B cell (primary cell): ENCODE results near the gene OXER1. TPM values are rescaled to one million over a fixed set of nuclear protein-coding genes. Genes with fewer than 3 reads are reported as not detected.
A peak's percentile ranks its signal among the peaks of the same experiment; 100 is the strongest.

Experiments used
- ATAC-seq: fragments of 200-7000 bp; cut with Tn5 transposase; one replicate; pipeline ENCODE4 v1.10.0; 2021; ENCODE audit warnings: low read depth, mild to moderate bottlenecking, moderate number of reproducible peaks, moderate library complexity
- CTCF ChIA-PET: fragments of 350-600 bp; sonication (Branson Sonifier 250); formaldehyde crosslinking; loops from one replicate; lab custom pipeline; 2021; ENCODE audit warnings: antibody characterized with exemption, inconsistent platforms; lab: Charles Lee
- POLR2A ChIA-PET: fragments of 350-600 bp; sonication (Branson Sonifier 250); formaldehyde crosslinking; loops from one replicate; lab custom pipeline; 2021; ENCODE audit warnings: antibody characterized with exemption; lab: Charles Lee
- DNase-seq: peaks from one replicate; pipeline ENCODE4 v3.0.0; 2013
- H2AFZ ChIP-seq: 2 replicates; pipeline ENCODE4 v1.6.1; 2012; ENCODE audit warnings: mild to moderate bottlenecking, low read depth, low read length; ENCODE audit not compliant: insufficient read depth, poor library complexity, severe bottlenecking
- H3K27ac ChIP-seq, 2 donors: 1 replicate in 1 of 2; 2 replicates in 1 of 2; pipeline ENCODE4 v1.5.1; 2012 to 2013; ENCODE audit warnings: low read length in 2 of 2, mild to moderate bottlenecking in 2 of 2, moderate library complexity in 1 of 2
- H3K27me3 ChIP-seq, 4 experiments: fragments of 200-600 bp in 1 of 4; sonication (generic) in 1 of 4; replicated peaks in 1 of 4; 1 replicate in 2 of 4; 2 replicates in 2 of 4; pipeline versions ENCODE4 v1.6.1 to v1.7.0; 2013 to 2016; ENCODE audit warnings: low read length in 3 of 4, mild to moderate bottlenecking in 2 of 4, mixed read lengths in 1 of 4, moderate library complexity in 1 of 4; ENCODE audit not compliant: insufficient read depth in 4 of 4, control insufficient read depth in 3 of 4; ENCODE audit errors: control extremely low read depth in 1 of 4
- H3K36me3 ChIP-seq, 2 experiments: replicated peaks in 1 of 2; 1 replicate in 1 of 2; 2 replicates in 1 of 2; pipeline versions ENCODE4 v1.6.1 to v1.7.1; 2013; ENCODE audit warnings: low read length in 1 of 2; ENCODE audit not compliant: insufficient read depth in 2 of 2, control insufficient read depth in 1 of 2; ENCODE audit errors: control extremely low read depth in 1 of 2, extremely low read depth in 1 of 2
- H3K4me1 ChIP-seq, 2 donors: fragments of 200-600 bp in 1 of 2; sonication (generic) in 1 of 2; 1 replicate in 1 of 2; 2 replicates in 1 of 2; pipeline versions ENCODE4 v1.5.1 to v1.6.1; 2013 to 2017; ENCODE audit warnings: low read length in 2 of 2; ENCODE audit not compliant: control insufficient read depth in 2 of 2, insufficient read depth in 2 of 2
- H3K4me2 ChIP-seq: replicated peaks from 2 replicates; pipeline ENCODE3; 2012; ENCODE audit warnings: mild to moderate bottlenecking, low read depth, low read length; ENCODE audit not compliant: poor library complexity, severe bottlenecking
- H3K4me3 ChIP-seq, 5 experiments: fragments of 200-600 bp in 1 of 5; sonication (generic) in 1 of 5; 1 replicate in 3 of 5; 2 replicates in 2 of 5; pipeline versions ENCODE4 v1.5.1 to v1.7.0; 2011 to 2016; ENCODE audit warnings: low read length in 4 of 5, mild to moderate bottlenecking in 4 of 5, low read depth in 2 of 5, control low read depth in 1 of 5, moderate library complexity in 1 of 5; ENCODE audit not compliant: insufficient read depth in 1 of 5; ENCODE audit errors: control extremely low read depth in 1 of 5, extremely low read depth in 1 of 5
- H3K79me2 ChIP-seq: fragments of 200-600 bp; sonication (generic); one replicate; pipeline ENCODE4 v1.6.0; 2016; ENCODE audit warnings: low read length; ENCODE audit not compliant: control insufficient read depth, insufficient read depth
- H3K9ac ChIP-seq: fragments of 200-600 bp; sonication (generic); 2 replicates; pipeline ENCODE4 v1.6.1; 2017; ENCODE audit warnings: mild to moderate bottlenecking, low read length, moderate library complexity
- H3K9me3 ChIP-seq, 3 donors: one replicate each; pipeline versions ENCODE4 v1.6.1 to v1.7.1; 2013; ENCODE audit warnings: low read length in 2 of 3; ENCODE audit not compliant: control insufficient read depth in 2 of 3, insufficient read depth in 1 of 3; ENCODE audit errors: control extremely low read depth in 1 of 3
- H4K20me1 ChIP-seq: 2 replicates; pipeline ENCODE4 v1.6.0; 2012; ENCODE audit warnings: mild to moderate bottlenecking, low read length; ENCODE audit not compliant: insufficient read depth, control insufficient read depth, poor library complexity, severe bottlenecking
- H3K27ac Mint-ChIP-seq: one replicate; pipeline ENCODE4 v1.8.0; 2021; ENCODE audit warnings: mixed read lengths
- H3K27me3 Mint-ChIP-seq: one replicate; pipeline ENCODE4 v1.8.0; 2021; ENCODE audit warnings: mixed read lengths
- H3K4me1 Mint-ChIP-seq: one replicate; pipeline ENCODE4 v1.8.0; 2021; ENCODE audit warnings: mixed read lengths
- H3K4me3 Mint-ChIP-seq: one replicate; pipeline ENCODE4 v1.8.0; 2021; ENCODE audit warnings: mixed read lengths
- H3K9me3 Mint-ChIP-seq: one replicate; pipeline ENCODE4 v1.8.0; 2022; ENCODE audit warnings: mixed read lengths; ENCODE audit not compliant: insufficient read depth
- CTCF ChIP-seq: fragments of 200-600 bp; IDR thresholded peaks from one replicate; pipeline ENCODE4 v1.8.0; 2022; ENCODE audit warnings: antibody characterized with exemption, mild to moderate bottlenecking
- EZH2 ChIP-seq: IDR thresholded peaks from 2 replicates; pipeline ENCODE4 v1.6.1; 2012; ENCODE audit warnings: borderline replicate concordance, low read depth, mild to moderate bottlenecking, moderate library complexity, low read length; ENCODE audit not compliant: insufficient read depth, poor library complexity, severe bottlenecking
- WGBS: methylation state at CpG from one replicate; pipeline ENCODE4 v1.1.5; 2013; ENCODE audit warnings: missing lambda C conversion rate; ENCODE audit not compliant: insufficient coverage; 5-methylcytosine and 5-hydroxymethylcytosine counted together
- intact Hi-C: fragments of 100-400 bp; cut with micrococcal nuclease; formaldehyde crosslinking; loops from one replicate; pipeline ENCODE4 v1.10.0; 2022
- polyA plus RNA-seq: library from polyadenylated mRNA; depleted of rRNA; stranded (reverse); fragments of >200 nt; gene quantifications from 2 replicates; pipeline ENCODE4 v1.2.3, GENCODE V29; 2012
- total RNA-seq, 2 donors: library from RNA; stranded (reverse); fragments of 120-200 nt in 1 of 2; gene quantifications; 1 replicate in 1 of 2; 2 replicates in 1 of 2; pipeline versions ENCODE4 v1.2.3 to v1.2.4, GENCODE V29; 2013 to 2022

The OXER1 gene
- total and polyA plus RNA-seq, 2 donors (not counting 1 experiment from before 2014, with no cell fraction given), result 3.2 to 3.3 TPM

GRCh38 chr2:42752314-42752713, 11.6 kb downstream of the OXER1 start:
- ATAC-seq, result peak; percentile 22
- Histone ChIP-seq H3K9me3 (no peaks in the 10 kb centered on the region), H3K4me1 (peaks cover 46 to 47% of the 10 kb centered on the region in 2 donors), H4K20me1 (no peaks in the 10 kb centered on the region), H3K27me3 (no peaks in the 10 kb centered on the region), H3K79me2 (no peaks in the 10 kb centered on the region), H3K4me3 (no peak overlapping the region), H3K9ac (no peak overlapping the region), H3K27ac (peak overlapping the region in 1 of 2 donors; percentile 21), H3K4me2 (peak overlapping the region; percentile 63), H3K36me3 (no peaks in the 10 kb centered on the region), H2AFZ (no peak overlapping the region)
- 11% methylated on average over 1 of the region's 2 CpGs for WGBS
- TF ChIP-seq EZH2 (no peak), CTCF (no peak)
- no peaks in the 10 kb centered on the region for H3K9me3 Mint-ChIP-seq
- intact Hi-C loops, result loop anchor here (5.0 kb wide), 1 partner anchor 390 kb away; the partner anchor contains the start of gene COX7A2L
- peaks cover 47% of the 10 kb centered on the region for H3K4me1 Mint-ChIP-seq
- H3K4me3 Mint-ChIP-seq, result peak overlapping the region; percentile 78
- ChIA-PET POLR2A (interaction anchor here (0.7 to 2.8 kb wide), 4 partner anchors 33 to 152 kb away, joined by 3 to 15 read pairs (median 5); no protein-coding TSS in a partner anchor), CTCF (interaction anchor here (1.1 to 2.0 kb wide), 6 partner anchors 14 to 257 kb away, joined by 3 to 5 read pairs (median 4); no protein-coding TSS in a partner anchor)
- DNase-seq, result peak; percentile 76
- peak overlapping the region; percentile 89 for H3K27ac Mint-ChIP-seq
- no peaks in the 10 kb centered on the region for H3K27me3 Mint-ChIP-seq

- Histone ChIP-seq H3K27ac (no peak overlapping the region), H3K9me3 (no peaks in the 10 kb centered on the region), H3K4me3 (no peak overlapping the region), H3K79me2 (no peaks in the 10 kb centered on the region), H3K4me1 (peaks cover 29 to 30% of the 10 kb centered on the region in 2 donors), H3K9ac (no peak overlapping the region), H4K20me1 (no peaks in the 10 kb centered on the region), H3K4me2 (no peak overlapping the region), H3K27me3 (no peaks in the 10 kb centered on the region), H3K36me3 (no peaks in the 10 kb centered on the region), H2AFZ (no peak overlapping the region)
- no peak for TF ChIP-seq EZH2
- no peak for TF ChIP-seq CTCF
- ChIA-PET CTCF (no interaction called here), POLR2A (no interaction called here)
- no peak overlapping the region for H3K4me3 Mint-ChIP-seq
- no peaks in the 10 kb centered on the region for H3K9me3 Mint-ChIP-seq
- ATAC-seq (no peak), DNase-seq (no peak)
- no peaks in the 10 kb centered on the region for H3K27me3 Mint-ChIP-seq
- 100% methylated on average over 1 of the region's 4 CpGs for WGBS
- H3K4me1 Mint-ChIP-seq, result peaks cover 29% of the 10 kb centered on the region
- no peak overlapping the region for H3K27ac Mint-ChIP-seq
- intact Hi-C loops, result no loop called here
These were observed 15.1 kb downstream of the OXER1 start for GRCh38 chr2:42748840-42749239.
